ENCODE data around the gene CLIC5. TPM values are rescaled to one million over a fixed set of nuclear protein-coding genes. Genes with fewer than 3 reads are reported as not detected.

CLIC5 gene
- total RNA-seq, 3 donors from 2014 or later, result 3.4 to 5.4 (median 4.9) TPM

DNA sequence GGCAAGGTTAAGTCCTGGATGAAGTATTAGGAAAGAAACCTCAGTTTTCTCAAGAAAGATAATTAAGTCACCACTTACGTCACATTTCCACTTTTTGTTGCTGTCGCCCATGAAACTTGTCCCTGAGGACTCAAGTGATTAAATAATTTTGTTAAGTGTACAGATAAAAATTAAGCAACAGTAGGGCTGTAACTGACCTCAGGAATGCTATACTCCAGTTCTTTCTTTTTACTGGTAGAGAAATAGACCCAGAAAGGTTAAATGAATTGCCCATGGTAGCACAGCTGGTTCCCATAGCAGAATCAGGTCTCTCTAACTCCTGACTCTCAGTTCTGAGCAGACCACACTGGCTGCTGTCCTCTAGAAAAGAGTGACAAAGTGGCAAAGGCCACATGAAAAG, 54.5 kb downstream of the CLIC5 start:
- Histone ChIP-seq H3K27me3 (no peaks in the 10 kb centered on the region), H3K4me3 (no peak overlapping the region), H3K36me3 (no peaks in the 10 kb centered on the region), H3K4me1 (no peaks in the 10 kb centered on the region), H3K27ac (no peak overlapping the region), H3K9me3 (peaks cover 0 to 8% of the 10 kb centered on the region in 2 donors)
- intact Hi-C loops (cut with DNase I; ENCODE audit: low total_unique reads), result no loop called here
- TF ChIP-seq POLR2A (IDR thresholded peaks at IDR 0.05) (no peak), POLR2AphosphoS5 (IDR thresholded peaks at IDR 0.05) (no peak)
- TF ChIP-seq, protein P1, sequence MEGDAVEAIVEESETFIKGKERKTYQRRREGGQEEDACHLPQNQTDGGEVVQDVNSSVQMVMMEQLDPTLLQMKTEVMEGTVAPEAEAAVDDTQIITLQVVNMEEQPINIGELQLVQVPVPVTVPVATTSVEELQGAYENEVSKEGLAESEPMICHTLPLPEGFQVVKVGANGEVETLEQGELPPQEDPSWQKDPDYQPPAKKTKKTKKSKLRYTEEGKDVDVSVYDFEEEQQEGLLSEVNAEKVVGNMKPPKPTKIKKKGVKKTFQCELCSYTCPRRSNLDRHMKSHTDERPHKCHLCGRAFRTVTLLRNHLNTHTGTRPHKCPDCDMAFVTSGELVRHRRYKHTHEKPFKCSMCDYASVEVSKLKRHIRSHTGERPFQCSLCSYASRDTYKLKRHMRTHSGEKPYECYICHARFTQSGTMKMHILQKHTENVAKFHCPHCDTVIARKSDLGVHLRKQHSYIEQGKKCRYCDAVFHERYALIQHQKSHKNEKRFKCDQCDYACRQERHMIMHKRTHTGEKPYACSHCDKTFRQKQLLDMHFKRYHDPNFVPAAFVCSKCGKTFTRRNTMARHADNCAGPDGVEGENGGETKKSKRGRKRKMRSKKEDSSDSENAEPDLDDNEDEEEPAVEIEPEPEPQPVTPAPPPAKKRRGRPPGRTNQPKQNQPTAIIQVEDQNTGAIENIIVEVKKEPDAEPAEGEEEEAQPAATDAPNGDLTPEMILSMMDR (IDR thresholded peaks at IDR 0.05), result no peak
- DNase-seq (ENCODE audit: low spot score in 2 of 2), result no peak

DNA sequence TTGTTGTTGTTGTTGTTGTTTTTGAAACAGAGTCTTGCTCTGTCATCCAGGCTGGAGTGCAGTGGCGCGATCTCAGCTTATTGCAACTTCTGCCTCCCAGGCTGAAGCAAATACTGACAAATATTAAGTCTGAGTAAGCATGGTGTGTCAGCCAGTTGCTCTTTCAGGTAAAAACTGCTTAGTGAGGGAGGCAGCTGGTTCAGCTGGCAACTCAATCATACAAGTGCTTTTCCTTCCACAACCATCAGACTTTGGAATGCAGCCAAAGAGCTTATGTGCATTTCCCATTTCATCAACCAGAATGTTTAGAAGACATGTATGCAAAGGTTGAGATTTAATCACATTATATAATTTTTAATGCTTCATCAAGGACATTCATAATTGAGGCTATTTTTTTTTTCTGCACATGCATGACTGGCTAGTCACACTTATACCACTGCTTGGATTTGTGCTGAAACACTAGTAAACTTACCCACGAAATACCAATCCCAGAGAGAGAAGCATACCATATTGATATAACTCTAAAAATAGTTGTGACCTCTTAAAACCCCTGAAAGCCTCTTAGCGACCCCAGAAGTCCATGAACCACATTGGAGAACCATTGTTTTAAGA, 56.0 kb downstream of the CLIC5 start:
- DNase-seq (ENCODE audit: low spot score in 2 of 2), result no peak

DNA sequence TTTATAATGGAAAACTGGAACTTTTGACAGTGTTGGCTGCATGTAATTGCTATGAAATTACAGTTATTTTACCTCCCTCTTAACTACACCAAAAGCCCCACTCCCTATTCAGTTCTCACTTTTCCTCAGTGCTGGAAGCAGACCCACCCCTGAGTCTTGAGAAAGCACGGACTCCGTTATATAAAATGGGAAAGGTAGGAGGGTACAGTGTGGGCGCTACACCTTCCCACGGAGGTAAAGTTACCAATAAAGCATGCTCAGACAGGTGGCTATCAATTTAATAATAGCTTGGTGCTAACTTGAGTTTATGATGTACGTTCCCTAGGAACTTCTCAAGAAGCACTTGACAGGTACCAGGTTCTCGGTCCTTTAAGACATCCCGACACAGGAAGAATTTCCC, 59.0 kb downstream of the CLIC5 start:
- H3K27ac ChIP-seq, result no peak overlapping the region
- H3K4me3 ChIP-seq, result no peak overlapping the region
- no peak for DNase-seq (ENCODE audit: low spot score in 2 of 2)
- no peaks in the 10 kb centered on the region for H3K36me3 ChIP-seq
- H3K4me1 ChIP-seq, result no peaks in the 10 kb centered on the region
- H3K9me3 ChIP-seq, result no peaks in the 10 kb centered on the region
- intact Hi-C loops (cut with DNase I; ENCODE audit: low total_unique reads), result no loop called here
- H3K27me3 ChIP-seq, result no peaks in the 10 kb centered on the region
- TF ChIP-seq POLR2AphosphoS5 (IDR thresholded peaks at IDR 0.05), result no peak
- TF ChIP-seq POLR2A (IDR thresholded peaks at IDR 0.05), result no peak
- TF ChIP-seq, protein P1 (IDR thresholded peaks at IDR 0.05), result no peak

More for the DNA sequence above, 56.0 kb downstream of the CLIC5 start:
- intact Hi-C loops (cut with DNase I; ENCODE audit: low total_unique reads), result no loop called here
- Histone ChIP-seq H3K4me3 (no peak overlapping the region), H3K36me3 (no peaks in the 10 kb centered on the region), H3K4me1 (no peaks in the 10 kb centered on the region), H3K27ac (no peak overlapping the region), H3K9me3 (peaks cover 0 to 4% of the 10 kb centered on the region in 2 donors), H3K27me3 (no peaks in the 10 kb centered on the region)
- TF ChIP-seq POLR2A (IDR thresholded peaks at IDR 0.05), result no peak

DNA sequence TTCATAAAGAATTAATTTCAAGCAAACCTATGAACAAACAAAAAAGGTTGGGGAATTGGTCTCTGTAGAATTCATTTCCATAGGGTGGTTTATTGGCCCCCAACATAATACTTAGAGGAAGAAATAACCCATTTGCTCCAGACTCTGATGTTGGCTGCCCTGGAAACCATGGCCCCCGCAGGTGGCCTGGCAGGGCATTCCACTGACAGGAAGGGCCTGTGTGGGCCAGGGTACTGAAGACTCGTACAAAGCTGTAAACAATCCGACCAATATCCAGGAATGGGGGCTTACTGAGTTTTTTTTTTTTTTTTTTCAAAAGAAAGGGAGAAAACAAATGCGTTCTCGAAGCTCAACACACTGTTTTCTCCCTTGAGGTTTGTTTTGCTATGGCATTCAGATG, 59.5 kb downstream of the CLIC5 start:
- no peaks in the 10 kb centered on the region for H3K9me3 ChIP-seq
- intact Hi-C loops (cut with DNase I; ENCODE audit: low total_unique reads), result no loop called here

DNA sequence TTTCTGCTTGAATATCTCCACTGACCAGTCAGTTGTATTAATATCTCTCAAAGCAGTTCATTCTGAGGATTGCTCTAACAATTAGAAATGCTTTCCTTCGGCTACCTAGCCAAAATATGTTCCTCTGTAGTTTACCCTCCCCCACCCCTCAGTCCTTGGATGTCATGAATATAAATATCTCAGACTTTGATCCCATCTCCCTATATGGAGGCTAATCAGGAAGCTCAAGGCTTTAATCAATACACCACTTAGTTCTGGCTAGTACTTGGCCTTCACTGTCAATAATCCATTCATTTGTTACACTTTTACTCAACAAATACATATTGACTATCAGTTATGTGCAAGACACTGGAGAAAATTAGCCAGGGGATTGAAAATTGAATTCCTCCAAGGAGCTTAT, 60.1 kb downstream of the CLIC5 start:
- no peak overlapping the region for H3K27ac ChIP-seq
- H3K27me3 ChIP-seq, result no peaks in the 10 kb centered on the region
- TF ChIP-seq POLR2A (IDR thresholded peaks at IDR 0.05), result no peak
- TF ChIP-seq POLR2AphosphoS5 (IDR thresholded peaks at IDR 0.05), result no peak
- TF ChIP-seq, protein P1 (IDR thresholded peaks at IDR 0.05), result no peak
- intact Hi-C loops (cut with DNase I; ENCODE audit: low total_unique reads), result no loop called here
- H3K36me3 ChIP-seq, result no peaks in the 10 kb centered on the region
- no peaks in the 10 kb centered on the region for H3K4me1 ChIP-seq
- no peak overlapping the region for H3K4me3 ChIP-seq
- no peaks in the 10 kb centered on the region for H3K9me3 ChIP-seq
- DNase-seq (ENCODE audit: low spot score in 2 of 2), result no peak

More for the DNA sequence above, 59.5 kb downstream of the CLIC5 start:
- DNase-seq (ENCODE audit: low spot score in 2 of 2), result no peak
- no peaks in the 10 kb centered on the region for H3K4me1 ChIP-seq
- H3K4me3 ChIP-seq, result no peak overlapping the region
- H3K27ac ChIP-seq, result no peak overlapping the region
- TF ChIP-seq POLR2AphosphoS5 (IDR thresholded peaks at IDR 0.05) (no peak), POLR2A (IDR thresholded peaks at IDR 0.05) (no peak)
- TF ChIP-seq, protein P1 (IDR thresholded peaks at IDR 0.05), result no peak
- no peaks in the 10 kb centered on the region for H3K36me3 ChIP-seq
- H3K27me3 ChIP-seq, result no peaks in the 10 kb centered on the region
